Stomach (tissue), 4 donors: ENCODE data around the gene STPG4.
"Not testable (repeated sequence)": the region's sequence is repeated elsewhere in the genome, so short reads cannot be mapped to it uniquely, and the experiment has no call there.

Source experiments
- CTCF ChIP-seq, 7 experiments: fragments of 450-650 bp in 4 of 7; fragments of 200-600 bp in 3 of 7; sonication (generic) in 3 of 7; IDR thresholded peaks; one replicate each; pipeline ENCODE4 v1.5.1; 2016 to 2019; ENCODE audit warnings: antibody characterized with exemption in 7 of 7, control low read depth in 2 of 7, mild to moderate bottlenecking in 1 of 7
- POLR2A ChIP-seq, 4 donors: fragments of 450-650 bp; IDR thresholded peaks; one replicate each; pipeline ENCODE4 v1.6.1; 2016; ENCODE audit warnings: antibody characterized with exemption in 4 of 4, control low read depth in 2 of 4, mild to moderate bottlenecking in 1 of 4, moderate library complexity in 1 of 4
- POLR2AphosphoS5 ChIP-seq, 3 donors: sonication (generic); formaldehyde crosslinking; IDR thresholded peaks; one replicate each; pipeline ENCODE4 v1.6.1; 2016; ENCODE audit warnings: antibody characterized with exemption in 3 of 3

GRCh38 chr2:47120424-47120823 lies 34.7 kb downstream of the STPG4 start:
- TF ChIP-seq CTCF, POLR2A, POLR2AphosphoS5 (IDR thresholded peaks at IDR 0.05): not testable (repeated sequence)
